ENCODE measurements around the gene OR5V1. TPM values are rescaled to one million over a fixed set of nuclear protein-coding genes. Genes with fewer than 3 reads are reported as not detected.
"Not testable (repeated sequence)": the region's sequence is repeated elsewhere in the genome, so short reads cannot be mapped to it uniquely, and the experiment has no call there.

OR5V1 gene
- total RNA-seq (2014; rRNA removed; shearing (Covaris generic)), result not detected in 2 replicates

DNA sequence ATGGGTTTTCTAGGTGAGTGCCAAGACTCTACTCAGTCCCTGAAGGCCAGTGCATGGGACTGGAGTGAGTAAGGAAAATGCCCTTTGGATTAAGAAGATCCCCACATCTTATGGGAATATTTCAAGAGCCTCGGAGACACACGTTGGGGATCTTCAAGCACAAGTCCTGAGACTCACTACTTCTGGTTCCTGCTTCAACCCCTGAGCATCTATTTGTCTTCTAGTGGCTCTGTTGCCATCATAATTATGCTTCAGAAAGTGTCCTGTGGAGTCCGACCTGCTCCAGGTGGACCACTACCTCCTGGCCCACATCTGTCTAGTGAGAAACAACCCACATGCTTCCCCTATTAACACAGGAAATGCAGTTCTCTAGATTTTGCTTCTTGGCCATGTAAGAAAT is at the start of gene OR5V1:
OR5V1 (minus strand) TSS at position 101 of the 400 bp plus-strand sequence. CDS start 12,670 bp downstream, outside the sequence.
- DNase-seq (ENCODE audit: low spot score), result no peak

DNA sequence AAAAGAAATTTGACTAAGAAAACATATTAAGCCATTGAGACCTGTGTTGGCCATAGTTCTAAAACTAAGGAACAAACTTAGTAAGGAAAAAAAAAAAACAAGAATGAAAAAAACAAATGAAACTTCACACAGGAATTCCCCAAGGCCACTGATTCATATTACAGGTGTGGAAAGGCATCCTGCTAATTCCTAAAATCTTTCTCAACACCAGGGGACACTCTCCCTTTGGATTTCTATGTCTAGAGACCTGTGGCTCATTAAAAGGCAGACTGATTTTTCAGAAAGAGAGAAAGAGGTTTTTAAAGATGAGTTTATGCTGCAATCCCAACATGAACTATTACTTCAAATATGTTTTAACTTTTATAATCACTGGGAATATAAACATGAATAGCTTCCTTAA is 45.9 kb upstream of the OR5V1 start, which contains the start of gene OR12D1:
OR12D1 (plus strand) TSS at position 341 of the 400 bp plus-strand sequence.
- DNase-seq (ENCODE audit: low spot score), result no peak

DNA sequence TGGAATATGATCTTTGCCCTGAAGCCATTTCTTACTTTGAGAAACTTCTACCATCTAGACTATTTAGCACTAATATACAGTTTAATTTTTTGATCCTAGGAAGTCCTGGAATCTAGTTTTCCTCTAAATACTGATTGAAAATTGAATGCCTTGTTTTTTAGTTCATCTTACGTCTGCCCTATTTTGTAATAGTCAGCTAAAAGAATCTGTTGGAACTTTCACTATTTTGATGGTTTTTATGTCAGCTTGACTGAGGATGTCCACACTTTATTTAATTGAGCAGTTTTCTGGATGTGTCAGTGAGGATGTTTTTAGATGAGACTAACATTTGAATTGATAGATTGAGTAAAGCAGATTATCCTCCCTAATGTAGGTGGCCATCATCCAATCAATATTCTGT is 35.1 kb upstream of the OR5V1 start:
- DNase-seq (ENCODE audit: low spot score), result no peak

DNA sequence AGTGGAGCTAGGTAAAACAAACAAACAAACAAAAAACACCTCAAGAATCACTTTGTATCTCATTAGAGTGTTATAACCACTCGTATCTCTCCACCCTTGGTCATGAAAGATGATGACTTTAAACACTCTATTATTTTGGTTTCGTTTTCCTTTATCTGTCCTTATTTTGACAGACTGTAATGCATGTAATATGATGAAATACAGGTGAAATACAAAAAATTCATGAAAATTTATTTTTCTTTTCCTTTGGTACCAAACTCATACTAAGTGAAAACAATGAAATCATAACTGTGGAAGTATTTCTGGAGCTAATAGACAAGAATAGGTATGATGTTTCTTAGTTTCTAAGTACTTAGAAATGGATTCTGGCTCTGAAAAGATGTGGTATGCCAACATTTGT is 30.9 kb upstream of the OR5V1 start:
- DNase-seq (ENCODE audit: low spot score), result no peak

DNA sequence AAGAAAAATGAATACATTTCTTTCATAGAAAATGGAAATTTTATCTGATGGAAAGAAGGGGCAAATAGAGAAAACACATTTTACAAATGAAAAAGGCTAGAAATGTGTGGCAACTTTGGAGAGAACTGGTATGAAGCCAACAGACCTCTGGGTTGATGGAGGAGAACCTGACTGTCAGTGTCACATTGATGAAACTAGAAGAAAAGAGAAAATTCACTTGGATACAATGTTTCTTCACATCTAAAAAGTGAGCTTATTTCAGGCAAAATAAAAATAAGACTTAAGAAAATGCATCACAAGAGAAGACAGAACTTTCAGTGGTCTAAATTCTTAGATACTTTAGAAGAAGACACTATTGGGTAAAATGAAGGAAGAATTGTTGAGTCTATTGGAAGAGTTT is 26.7 kb upstream of the OR5V1 start, which contains the start of gene OR12D2:
OR12D2 (plus strand) TSS at position 301 of the 400 bp plus-strand sequence. CDS start 1,069 bp downstream, outside the sequence.
- no peak for DNase-seq (ENCODE audit: low spot score)

DNA sequence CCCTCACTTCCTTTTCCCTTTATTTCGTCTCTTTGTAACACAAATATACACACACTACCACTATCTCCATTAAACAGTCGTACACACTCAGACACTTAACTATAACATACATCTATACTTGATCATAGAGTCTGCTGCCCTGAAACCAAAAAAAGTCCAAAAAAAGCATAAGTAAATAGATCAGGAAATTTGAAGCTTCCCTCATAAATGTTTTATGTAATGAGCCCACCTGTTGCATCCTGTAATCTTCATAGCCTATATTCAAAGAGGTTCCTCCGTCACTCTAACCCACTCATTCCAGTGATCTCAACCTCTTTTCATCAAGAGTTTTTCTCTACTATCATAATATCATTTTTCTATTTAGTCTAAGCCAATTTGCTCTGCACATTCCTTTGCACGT is 19.9 kb upstream of the OR5V1 start:
- no peak for DNase-seq (ENCODE audit: low spot score)

DNA sequence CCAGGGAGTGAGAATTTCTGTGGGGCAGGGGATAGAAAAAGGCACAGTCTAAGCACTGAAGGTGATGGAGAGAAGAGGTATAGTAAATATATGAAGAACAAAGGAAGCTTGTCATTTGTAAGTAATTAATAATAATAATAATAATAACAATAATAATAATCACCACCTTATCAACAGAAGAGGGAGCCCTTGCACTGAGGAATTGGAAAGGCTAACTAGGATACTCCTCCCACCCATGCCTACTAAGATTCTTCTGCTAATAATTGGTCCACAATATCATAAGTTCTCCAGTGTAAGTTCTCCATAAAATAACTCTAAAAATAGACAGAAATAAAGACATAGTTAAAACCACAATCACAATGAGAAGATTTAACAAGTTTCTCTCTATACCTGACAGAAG is 7.3 kb upstream of the OR5V1 start:
- no peak for DNase-seq (ENCODE audit: low spot score)

DNA sequence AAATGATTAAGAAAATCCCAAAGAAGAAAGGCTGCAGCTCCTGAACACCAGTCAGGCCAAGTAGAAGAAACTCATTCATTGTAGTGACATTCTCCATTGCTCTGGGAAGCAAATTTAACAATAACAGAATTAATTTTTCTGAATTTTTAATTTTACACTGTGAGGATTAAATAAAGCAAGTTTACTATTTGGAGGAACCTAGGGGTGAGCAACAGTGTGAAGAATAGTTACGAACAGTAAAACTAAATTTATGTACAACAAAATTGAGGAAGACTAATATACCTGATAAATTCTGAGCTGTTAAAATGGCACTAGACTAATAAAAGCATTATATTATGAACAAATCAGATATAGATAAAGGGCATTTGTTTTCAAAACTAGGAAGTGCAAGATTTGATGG is 6.5 kb upstream of the OR5V1 start, which contains the start of gene OR12D3:
OR12D3 (minus strand) TSS at position 101 of the 400 bp plus-strand sequence; CDS start at position 97, 4 bp downstream.
- DNase-seq (ENCODE audit: low spot score), result no peak

DNA sequence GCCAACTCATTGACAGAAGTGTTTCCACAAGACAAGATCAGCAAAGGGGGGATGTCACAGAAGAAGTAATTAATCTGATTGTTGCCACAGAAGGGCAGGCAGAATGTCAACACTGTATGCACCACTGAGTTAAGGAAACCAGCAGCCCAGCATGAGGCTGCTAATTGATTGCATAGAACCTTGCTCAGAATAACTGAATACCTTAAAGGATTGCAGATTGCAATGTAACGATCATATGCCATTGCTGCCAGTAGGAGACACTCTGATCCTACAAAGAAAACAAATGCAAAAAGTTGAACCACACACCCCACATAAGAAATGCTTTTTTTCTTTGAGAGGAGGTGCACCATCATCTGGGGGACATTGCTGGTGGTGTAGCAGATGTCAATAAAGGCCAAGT is 13.1 kb downstream of the OR5V1 start:
- DNase-seq (ENCODE audit: low spot score), result no peak

DNA sequence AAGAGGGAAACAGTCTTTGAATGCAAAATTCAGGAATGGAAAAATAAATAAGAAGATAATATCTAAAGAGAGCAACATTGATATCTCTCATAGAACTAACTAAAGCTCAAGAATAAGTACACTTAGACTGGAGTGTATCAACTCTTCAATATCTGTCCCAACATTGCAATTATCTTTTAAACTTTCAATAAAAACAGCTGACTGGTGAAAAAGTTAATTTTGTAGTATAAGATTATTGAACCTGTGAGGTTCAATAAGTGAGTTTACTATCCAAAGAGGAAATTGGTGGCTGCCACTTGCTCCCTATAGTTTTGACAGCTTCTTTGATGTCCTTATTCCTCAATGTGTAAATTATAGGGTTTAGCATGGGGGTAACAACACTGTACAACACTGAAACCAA is 13.7 kb downstream of the OR5V1 start:
- no peak for DNase-seq (ENCODE audit: low spot score)

DNA sequence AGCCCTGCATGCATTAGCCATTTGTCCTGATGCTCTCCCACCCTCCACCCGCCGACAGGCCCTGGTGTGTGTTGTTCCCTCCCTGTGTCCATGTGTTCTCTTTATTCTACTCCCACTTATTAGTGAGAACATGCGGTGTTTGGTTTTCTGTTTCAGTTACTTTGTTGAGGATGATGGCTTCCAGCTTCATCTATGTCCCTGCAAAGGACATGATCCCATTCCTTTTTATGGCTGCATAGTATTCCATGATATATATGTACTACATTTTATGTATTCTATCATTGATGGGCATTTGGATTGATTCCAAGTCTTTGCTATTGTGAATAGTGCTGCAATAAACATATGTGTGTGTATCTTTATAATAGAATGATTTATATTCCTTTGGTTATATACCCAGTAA is 19.3 kb downstream of the OR5V1 start:
- not testable (repeated sequence) for DNase-seq (ENCODE audit: low spot score)

DNA sequence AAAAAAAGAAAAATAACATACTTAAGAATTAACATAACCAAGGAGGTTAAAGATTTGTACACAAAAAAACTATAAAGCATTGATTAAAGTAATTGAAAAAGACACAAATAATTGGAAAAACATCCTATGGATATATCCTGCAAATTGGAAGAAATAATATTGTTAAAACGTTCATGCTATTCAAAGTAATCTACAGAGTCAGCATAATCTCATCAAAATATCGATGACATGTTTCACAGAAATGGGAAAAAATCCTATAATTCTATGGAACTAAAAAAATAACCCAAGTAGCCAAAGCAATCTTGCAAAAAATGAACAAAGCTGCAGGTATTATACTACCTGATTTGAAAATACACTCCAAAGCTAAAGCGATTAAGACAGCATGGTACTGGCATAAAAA is 23.3 kb downstream of the OR5V1 start:
- no peak for DNase-seq (ENCODE audit: low spot score)

DNA sequence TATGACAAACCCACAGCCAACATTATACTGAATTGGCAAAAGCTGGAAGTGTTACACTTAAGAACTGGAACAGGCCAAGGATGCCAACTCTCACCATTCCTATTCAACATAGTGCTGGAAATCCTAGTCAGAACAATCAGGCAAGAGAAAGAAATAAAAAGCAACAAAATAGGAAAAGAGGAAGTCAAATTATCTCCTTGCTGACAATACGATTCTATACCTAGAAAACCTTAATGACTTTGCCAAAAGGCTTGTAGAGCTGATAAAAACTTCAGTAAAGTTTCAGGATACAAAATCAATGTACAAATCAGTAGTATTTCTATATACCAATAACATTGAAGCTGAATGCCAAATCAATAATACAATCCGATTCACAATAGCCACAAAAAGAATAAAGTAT is 32.4 kb downstream of the OR5V1 start:
- DNase-seq (ENCODE audit: low spot score), result no peak

DNA sequence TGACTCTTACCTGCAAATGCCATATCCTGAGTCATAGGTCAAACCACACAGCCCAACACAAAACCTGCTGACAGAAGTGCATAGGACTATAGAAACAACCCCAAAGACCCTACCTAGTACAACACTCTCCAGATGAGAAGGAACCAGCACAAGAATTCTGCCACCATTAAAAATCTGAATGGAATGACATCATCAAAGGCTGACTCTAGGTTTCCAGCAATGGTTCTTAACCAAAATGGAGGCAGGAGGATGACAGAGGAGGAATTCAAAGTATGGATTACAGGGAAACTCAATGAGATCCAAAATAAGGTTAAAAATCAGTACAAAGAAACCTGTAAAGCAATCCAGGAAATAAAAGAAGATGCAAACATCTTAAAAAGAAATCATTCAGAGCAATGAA is 36.0 kb downstream of the OR5V1 start:
- no peak for DNase-seq (ENCODE audit: low spot score)

DNA sequence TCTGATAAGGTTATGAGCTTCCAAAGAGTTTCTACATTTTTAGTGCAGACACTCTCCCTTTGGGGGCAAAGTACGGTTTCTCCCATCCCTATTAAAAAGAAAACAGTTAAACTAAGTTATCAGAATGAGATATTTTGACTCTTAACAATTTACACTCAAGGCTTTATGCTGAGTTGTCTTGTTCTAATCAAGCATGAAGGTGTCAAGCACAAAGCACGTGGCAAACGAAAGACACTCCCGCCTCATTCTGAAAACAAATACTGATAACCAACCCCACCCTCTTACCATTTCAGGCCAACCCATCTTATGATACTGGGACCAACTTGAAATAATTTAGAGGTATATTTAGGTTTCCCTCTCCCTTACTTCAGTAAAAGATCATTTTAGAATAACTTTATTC is 42.9 kb downstream of the OR5V1 start:
- DNase-seq (ENCODE audit: low spot score), result no peak

DNA sequence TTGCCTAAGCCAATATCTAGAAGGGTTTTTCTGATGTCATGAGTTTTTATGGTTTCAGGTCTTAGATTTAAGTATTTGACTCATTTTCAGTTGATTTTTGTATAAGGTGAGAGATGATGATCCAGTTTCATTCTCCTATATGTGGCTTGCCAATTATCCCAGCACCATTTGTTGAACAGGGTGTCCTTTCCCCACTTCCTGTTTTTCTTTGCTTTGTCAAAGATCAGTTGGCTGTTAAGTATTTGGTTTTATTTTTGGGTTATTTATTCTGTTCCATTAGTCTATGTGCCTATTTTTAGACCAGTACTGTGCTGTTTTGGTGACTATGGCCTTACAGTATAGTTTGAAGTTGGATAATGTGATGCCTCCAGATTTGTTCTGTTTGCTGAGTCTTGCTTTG is 45.3 kb downstream of the OR5V1 start:
- not testable (repeated sequence) for DNase-seq (ENCODE audit: low spot score)

DNA sequence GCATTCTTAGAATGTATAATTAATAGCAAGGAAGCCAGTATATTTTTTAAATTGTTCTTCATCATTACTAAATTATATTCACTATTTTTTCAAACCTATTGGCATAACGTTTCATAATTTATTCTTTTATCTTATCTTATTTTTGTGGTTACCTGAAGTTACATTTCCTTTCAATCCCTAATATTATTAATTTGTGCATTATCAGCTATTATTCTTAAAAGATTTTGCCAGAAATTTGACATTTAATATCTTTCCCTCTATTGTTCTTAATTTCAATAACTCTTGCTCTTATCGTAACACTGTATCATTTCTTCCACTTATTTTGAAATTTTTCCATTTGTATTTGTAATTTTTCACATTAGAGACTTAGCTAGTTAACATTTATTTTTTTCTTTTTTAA is 48.7 kb downstream of the OR5V1 start:
- DNase-seq (ENCODE audit: low spot score), result no peak

Other genes starting within 250 kb of the OR5V1 start
- gene OR2J2, start 198.0 kb downstream of the OR5V1 start, total RNA-seq (2014; rRNA removed; shearing (Covaris generic)), result not detected in 2 replicates
- gene OR14J1, start 67.2 kb downstream of the OR5V1 start, total RNA-seq (2014; rRNA removed; shearing (Covaris generic)), result not detected in 2 replicates
- gene OR12D3, start 6.4 kb upstream of the OR5V1 start, total RNA-seq (2014; rRNA removed; shearing (Covaris generic)), result not detected in 2 replicates
- not detected in 2 replicates for gene OR12D2, start 26.8 kb upstream of the OR5V1 start, total RNA-seq (2014; rRNA removed; shearing (Covaris generic))
- not detected in 2 replicates for gene OR12D1, start 46.1 kb upstream of the OR5V1 start, total RNA-seq (2014; rRNA removed; shearing (Covaris generic))
- gene OR10C1, start 70.4 kb upstream of the OR5V1 start, total RNA-seq (2014; rRNA removed; shearing (Covaris generic)), result not detected in 2 replicates
- not detected in 2 replicates for gene OR11A1, start 88.2 kb upstream of the OR5V1 start, total RNA-seq (2014; rRNA removed; shearing (Covaris generic))
- not detected in 2 replicates for gene OR2H1, start 88.3 kb upstream of the OR5V1 start, total RNA-seq (2014; rRNA removed; shearing (Covaris generic))
- gene MAS1L, start 119.1 kb upstream of the OR5V1 start, total RNA-seq (2014; rRNA removed; shearing (Covaris generic)), result not detected in 2 replicates
- gene UBD, start 190.9 kb upstream of the OR5V1 start, total RNA-seq (2014; rRNA removed; shearing (Covaris generic)), result 0.99 and 1.1 TPM in 2 replicates
- gene OR2H2, start 216.3 kb upstream of the OR5V1 start, total RNA-seq (2014; rRNA removed; shearing (Covaris generic)), result not detected in 2 replicates

Measured in H4 (cell line).